ENCODE results near the gene ADARB2. TPM values are rescaled to one million over a fixed set of nuclear protein-coding genes. Genes with fewer than 3 reads are reported as not detected.

ADARB2 gene
- total and polyA plus RNA-seq, 2 donors (not counting 1 experiment from before 2014, with no cell fraction given), result not detected

GRCh38 chr10:1548146-1548545 is 189.2 kb downstream of the ADARB2 start:
- no peaks in the 10 kb centered on the region for H3K27me3 ChIP-seq (ENCODE audit: control insufficient read depth, insufficient read depth, low read length)
- H4K20me1 ChIP-seq (ENCODE audit: control insufficient read depth, extremely low read depth, insufficient read depth, low read length), result no peaks in the 10 kb centered on the region
- no peak overlapping the region for H3K4me3 ChIP-seq (replicated peaks in 1 of 4; ENCODE audit: control extremely low read depth in 1 of 4, insufficient read depth in 1 of 4, low read depth in 3 of 4, low read length in 4 of 4)
- H2AFZ ChIP-seq (ENCODE audit: low read length), result no peak overlapping the region
- TF ChIP-seq EZH2 (IDR thresholded peaks at IDR 0.05; ENCODE audit: low read length, missing control alignments), result no peak
- H3K27ac ChIP-seq (ENCODE audit: insufficient read depth, low read length), result no peak overlapping the region
- H3K4me2 ChIP-seq (ENCODE audit: extremely low read depth, insufficient read depth, low read length), result no peak overlapping the region
- no peaks in the 10 kb centered on the region for H3K4me1 ChIP-seq (ENCODE audit: control insufficient read depth, extremely low read depth, insufficient read depth, low read length)
- no peaks in the 10 kb centered on the region for H3K36me3 ChIP-seq (ENCODE audit: control insufficient read depth, insufficient read depth, low read length)
- no peaks in the 10 kb centered on the region for H3K9me3 ChIP-seq (ENCODE audit: control insufficient read depth, insufficient read depth, low read depth, low read length)
- no peak for DNase-seq (ENCODE audit: low read depth in 2 of 2)
- no peak overlapping the region for H3K9ac ChIP-seq (ENCODE audit: insufficient read depth, low read length)
- no peaks in the 10 kb centered on the region for H3K79me2 ChIP-seq (ENCODE audit: control insufficient read depth, insufficient read depth, low read length)

GRCh38 chr10:1546431-1547110 is 190.8 kb downstream of the ADARB2 start:
- Histone ChIP-seq H3K79me2 (ENCODE audit: control insufficient read depth, insufficient read depth, low read length) (no peaks in the 10 kb centered on the region), H3K9me3 (ENCODE audit: control insufficient read depth, insufficient read depth, low read depth, low read length) (no peaks in the 10 kb centered on the region), H3K4me3 (replicated peaks in 1 of 4; ENCODE audit: control extremely low read depth in 1 of 4, insufficient read depth in 1 of 4, low read depth in 3 of 4, low read length in 4 of 4) (no peak overlapping the region), H3K27ac (ENCODE audit: insufficient read depth, low read length) (no peak overlapping the region), H3K9ac (ENCODE audit: insufficient read depth, low read length) (no peak overlapping the region), H3K27me3 (ENCODE audit: control insufficient read depth, insufficient read depth, low read length) (no peaks in the 10 kb centered on the region), H3K4me1 (ENCODE audit: control insufficient read depth, extremely low read depth, insufficient read depth, low read length) (no peaks in the 10 kb centered on the region), H3K4me2 (ENCODE audit: extremely low read depth, insufficient read depth, low read length) (no peak overlapping the region), H4K20me1 (ENCODE audit: control insufficient read depth, extremely low read depth, insufficient read depth, low read length) (no peaks in the 10 kb centered on the region), H2AFZ (ENCODE audit: low read length) (no peak overlapping the region), H3K36me3 (ENCODE audit: control insufficient read depth, insufficient read depth, low read length) (no peaks in the 10 kb centered on the region)
- DNase-seq (ENCODE audit: low read depth in 2 of 2), result no peak
- no peak for TF ChIP-seq EZH2 (IDR thresholded peaks at IDR 0.05; ENCODE audit: low read length, missing control alignments)
- TF ChIP-seq CTCF (conservative IDR thresholded peaks at IDR 0.05 in 1 of 2, IDR thresholded peaks at IDR 0.05 in 1 of 2; ENCODE audit: low read depth in 1 of 2, low read length in 2 of 2), result no peak

GRCh38 chr10:1545524-1545923 is 191.8 kb downstream of the ADARB2 start:
- no peaks in the 10 kb centered on the region for H3K9me3 ChIP-seq (ENCODE audit: control insufficient read depth, insufficient read depth, low read depth, low read length)
- DNase-seq (ENCODE audit: low read depth in 2 of 2), result no peak
- H3K4me1 ChIP-seq (ENCODE audit: control insufficient read depth, extremely low read depth, insufficient read depth, low read length), result no peaks in the 10 kb centered on the region
- TF ChIP-seq CTCF (conservative IDR thresholded peaks at IDR 0.05 in 1 of 2, IDR thresholded peaks at IDR 0.05 in 1 of 2; ENCODE audit: low read depth in 1 of 2, low read length in 2 of 2) (no peak), EZH2 (IDR thresholded peaks at IDR 0.05; ENCODE audit: low read length, missing control alignments) (no peak)
- no peaks in the 10 kb centered on the region for H3K36me3 ChIP-seq (ENCODE audit: control insufficient read depth, insufficient read depth, low read length)
- no peak overlapping the region for H3K27ac ChIP-seq (ENCODE audit: insufficient read depth, low read length)
- no peak overlapping the region for H3K4me2 ChIP-seq (ENCODE audit: extremely low read depth, insufficient read depth, low read length)
- no peaks in the 10 kb centered on the region for H3K79me2 ChIP-seq (ENCODE audit: control insufficient read depth, insufficient read depth, low read length)
- no peak overlapping the region for H3K4me3 ChIP-seq (replicated peaks in 1 of 4; ENCODE audit: control extremely low read depth in 1 of 4, insufficient read depth in 1 of 4, low read depth in 3 of 4, low read length in 4 of 4)
- H3K27me3 ChIP-seq (ENCODE audit: control insufficient read depth, insufficient read depth, low read length), result no peaks in the 10 kb centered on the region
- H4K20me1 ChIP-seq (ENCODE audit: control insufficient read depth, extremely low read depth, insufficient read depth, low read length), result no peaks in the 10 kb centered on the region
- no peak overlapping the region for H2AFZ ChIP-seq (ENCODE audit: low read length)
- H3K9ac ChIP-seq (ENCODE audit: insufficient read depth, low read length), result no peak overlapping the region
